Raji (cell line): Measurements from ENCODE around the gene TEF.

Experiments
- POLR2A ChIP-seq: IDR thresholded peaks from 2 replicates; pipeline ENCODE4 v1.6.1; 2011; ENCODE audit warnings: low read depth, low read length, control low read depth; ENCODE audit not compliant: insufficient read depth

TEF gene

DNA sequence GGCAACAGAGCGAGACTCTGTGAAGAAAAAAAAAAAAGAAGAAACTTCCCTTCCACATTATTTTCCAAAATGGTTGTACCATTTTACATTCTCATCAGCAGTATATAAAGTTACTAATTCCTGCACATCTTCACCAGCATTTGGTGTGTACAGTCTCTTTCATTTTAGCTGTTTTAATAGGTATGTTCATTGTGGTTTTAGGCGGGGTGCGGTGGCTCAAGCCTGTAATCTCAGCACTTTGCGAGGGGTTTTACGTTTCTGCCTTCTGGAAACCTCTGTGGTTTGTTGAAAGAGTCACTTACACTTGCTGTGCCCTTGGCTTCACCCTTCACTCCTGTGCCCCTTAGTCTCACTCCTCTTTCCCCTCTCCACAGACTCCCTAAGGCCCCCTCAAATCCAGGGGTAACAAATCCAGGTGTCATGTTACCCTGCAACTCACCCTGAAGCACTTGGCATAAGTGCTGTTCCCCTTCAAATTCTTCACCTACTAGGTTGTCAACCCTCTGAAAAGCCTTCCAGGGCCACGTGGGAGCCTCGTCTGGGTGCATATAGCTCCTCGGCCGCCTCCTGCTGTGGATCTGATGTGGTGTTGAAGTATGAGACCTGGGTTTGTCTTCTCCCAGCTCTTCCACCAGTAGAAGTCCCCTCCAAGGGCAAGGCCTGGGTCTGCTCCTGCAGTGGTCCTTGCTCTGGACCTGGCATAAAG lies 44.1 kb downstream of the TEF start:
- TF ChIP-seq POLR2A: no peak

DNA sequence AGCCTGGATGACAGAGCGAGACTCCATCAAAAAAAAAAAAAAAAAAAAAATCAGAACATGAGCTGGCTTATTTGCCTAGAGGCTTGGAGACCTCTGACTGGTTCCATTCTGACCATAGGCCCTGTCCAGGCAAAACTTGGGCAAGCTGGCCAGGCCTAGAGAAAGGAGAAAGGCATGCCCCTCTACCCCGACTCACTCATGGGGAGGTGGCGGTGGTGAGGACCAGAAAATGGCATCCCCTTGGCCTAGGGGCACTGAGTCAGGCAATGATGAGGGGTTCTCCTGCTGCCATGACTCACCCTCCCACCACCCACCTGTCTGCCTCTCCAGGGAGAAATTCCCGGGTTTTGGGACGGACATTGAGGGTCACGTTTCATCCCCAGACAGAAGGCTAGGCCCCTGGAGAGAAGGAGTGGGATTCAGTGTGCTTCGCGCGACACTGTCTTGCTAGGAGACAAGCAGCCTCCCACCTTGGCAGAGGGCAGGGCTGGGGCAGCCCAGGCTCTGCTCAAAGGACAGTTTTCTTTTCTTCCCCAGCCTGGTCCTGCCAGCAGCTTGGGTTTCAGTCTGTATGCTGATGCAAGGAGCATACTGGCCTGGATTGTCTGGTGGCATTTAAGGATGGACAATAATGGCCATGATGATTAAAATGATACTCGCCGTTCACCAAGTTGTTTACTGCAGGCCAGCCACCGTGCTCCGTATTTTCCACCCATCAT lies 47.6 kb downstream of the TEF start:
- TF ChIP-seq POLR2A: no peak

GRCh38 chr22:41429951-41430332 lies 48.2 kb downstream of the TEF start:
- no peak for TF ChIP-seq POLR2A

GRCh38 chr22:41431656-41432055 lies 49.9 kb downstream of the TEF start:
- no peak for TF ChIP-seq POLR2A

DNA sequence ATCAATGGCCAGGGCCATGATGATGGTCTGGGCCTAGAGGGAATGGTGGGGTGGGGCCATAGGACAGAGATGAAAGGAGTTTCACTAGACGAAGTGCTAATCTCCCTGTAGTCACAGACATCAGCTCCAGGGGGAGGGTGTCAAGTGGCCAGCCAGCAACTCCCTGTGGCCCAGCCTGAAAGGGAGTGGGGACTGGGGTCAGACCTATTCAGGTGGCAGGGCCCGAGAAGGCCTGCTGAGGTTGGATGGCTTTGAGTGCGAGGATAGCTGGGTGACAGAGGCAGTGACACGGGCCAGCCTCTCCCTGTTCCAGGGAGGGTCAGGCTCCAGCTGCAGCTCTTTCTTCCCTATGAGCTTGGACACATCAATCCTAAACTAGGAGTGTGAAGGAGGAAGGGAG lies 53.8 kb downstream of the TEF start:
- TF ChIP-seq POLR2A: no peak

GRCh38 chr22:41436322-41437113 lies 54.8 kb downstream of the TEF start:
- TF ChIP-seq POLR2A: no peak

GRCh38 chr22:41437198-41437597 lies 55.5 kb downstream of the TEF start:
- TF ChIP-seq POLR2A: no peak

DNA sequence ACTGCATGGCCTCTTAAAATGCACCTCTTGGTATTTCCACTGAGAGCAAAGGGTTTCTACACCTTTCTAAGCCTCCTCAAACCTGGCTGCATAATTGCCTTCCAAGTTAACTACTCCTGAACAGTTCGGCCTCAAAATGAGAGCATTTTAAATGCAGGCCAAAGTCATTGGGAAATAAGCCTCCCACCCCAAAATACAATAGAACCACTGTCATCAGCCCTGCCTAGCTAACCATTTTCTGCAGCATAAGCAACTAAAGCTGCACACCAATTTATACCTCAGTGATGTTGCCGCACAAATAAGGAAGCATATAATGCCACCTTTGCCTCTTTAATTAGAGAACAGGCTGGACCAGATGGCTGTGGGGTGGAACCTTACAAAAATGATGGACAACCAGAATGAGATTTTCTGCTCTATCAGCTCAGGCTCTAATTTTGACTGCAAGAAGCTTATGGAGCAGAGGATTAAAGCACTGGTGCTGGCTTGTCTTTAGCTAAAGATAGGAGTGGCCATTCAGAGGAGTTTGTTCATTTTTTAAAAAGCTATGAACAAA lies 60.6 kb downstream of the TEF start:
- no peak for TF ChIP-seq POLR2A

- peak; percentile 52 for TF ChIP-seq POLR2A
Measured at GRCh38 chr22:41444360-41445128, 62.8 kb downstream of the TEF start.

DNA sequence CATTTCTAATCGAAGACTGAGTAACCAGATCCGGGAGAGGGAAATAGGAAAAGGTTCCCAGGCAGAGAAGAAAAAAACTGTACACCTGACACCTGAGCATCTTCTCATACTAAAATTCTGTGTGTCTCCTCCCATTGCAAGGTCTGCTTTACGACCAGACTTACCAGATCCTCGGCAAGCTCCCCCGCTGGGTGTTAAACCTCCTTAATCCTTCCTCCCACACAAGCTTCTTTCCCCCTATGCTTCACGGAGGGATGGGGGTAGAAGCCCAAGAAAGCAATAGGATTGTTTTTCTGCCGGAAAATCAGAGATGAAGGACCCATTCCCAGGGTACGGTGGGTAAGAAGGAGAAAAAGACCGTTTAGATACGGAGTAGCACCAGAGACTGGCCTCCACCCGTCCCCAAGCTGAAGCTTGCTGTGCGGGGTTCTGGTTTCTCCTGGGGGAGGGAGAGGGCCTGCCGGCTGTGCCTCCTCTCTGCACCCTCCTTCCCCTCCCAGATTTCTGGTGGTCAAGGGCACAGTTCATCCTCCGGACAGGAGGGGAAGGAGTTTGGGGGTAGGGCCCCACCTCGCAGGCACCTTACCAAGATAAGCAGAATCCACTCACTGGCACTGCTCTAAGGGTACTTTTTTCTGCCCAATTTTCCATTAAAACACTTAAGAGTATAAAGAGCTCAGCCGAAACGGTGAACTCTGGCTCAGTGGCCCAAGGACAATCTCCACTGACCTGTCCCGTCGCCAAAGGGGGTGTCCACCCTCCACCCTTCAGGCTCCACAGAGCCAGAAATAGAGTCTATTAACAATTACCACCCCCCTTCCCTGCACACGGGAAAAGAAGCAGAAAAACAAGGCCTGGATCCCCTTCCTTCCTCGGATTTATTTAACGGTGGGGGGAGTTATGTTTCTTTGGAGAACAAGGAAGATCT lies 63.7 kb downstream of the TEF start:
- TF ChIP-seq POLR2A: peak; percentile 40; the same call in 1 of the 2 replicates

- TF ChIP-seq POLR2A: no peak
Measured at GRCh38 chr22:41446057-41446501, 64.3 kb downstream of the TEF start.

DNA sequence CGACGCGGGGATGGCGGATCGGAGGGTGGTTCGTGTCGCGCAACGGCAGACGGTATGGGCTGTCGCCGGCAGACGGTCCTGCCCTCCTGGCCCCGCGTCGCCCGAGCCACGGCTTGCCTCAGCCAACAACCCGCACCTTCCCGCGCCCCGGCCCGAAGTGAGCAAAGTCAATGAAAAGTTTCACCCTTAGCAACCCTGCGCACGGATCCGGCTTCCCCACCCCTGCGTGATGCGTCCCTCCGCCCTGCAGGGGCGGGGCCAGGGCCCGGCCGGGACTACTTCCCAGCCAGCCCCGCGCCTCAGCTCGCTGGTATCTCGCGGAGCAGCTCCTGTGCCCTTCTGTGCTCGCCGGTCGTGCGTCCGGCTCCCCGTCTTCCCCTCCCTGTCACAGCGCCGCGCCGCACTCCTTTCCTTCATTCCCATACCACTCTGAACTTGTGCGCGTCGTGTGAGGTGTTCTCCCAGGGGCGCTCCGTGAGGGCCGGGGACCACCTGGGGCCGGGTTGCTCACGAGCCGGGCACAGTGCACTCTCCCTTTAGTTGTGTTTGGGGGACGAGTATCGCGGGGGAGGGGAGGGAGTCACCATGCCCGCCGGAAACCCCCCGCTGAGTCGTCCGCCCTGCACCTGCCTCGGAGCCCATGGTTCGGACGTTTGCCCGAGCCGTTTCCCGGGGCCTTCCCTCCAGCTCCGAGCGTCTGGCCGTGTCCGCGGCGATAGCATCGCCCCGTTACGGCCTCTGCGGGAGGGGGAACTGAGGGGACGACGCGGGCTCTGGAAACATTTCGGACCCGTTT lies 65.1 kb downstream of the TEF start, which contains the start of gene TOB2:
TSS of gene TOB2 (minus strand) at position 163 of the 796 bp plus-strand sequence. CDS start 9,456 bp downstream, outside the sequence.
- TF ChIP-seq POLR2A: peak; percentile 99
